HG03196 (cell line): Measurements from ENCODE around the gene USF2.
"Not testable (repeated sequence)": the region's sequence is repeated elsewhere in the genome, so short reads cannot be mapped to it uniquely, and the experiment has no call there.

ENCODE experiments used
- ATAC-seq: cut with Tn5 transposase; IDR thresholded peaks from one replicate; pipeline ENCODE4 v1.9.1; 2021; ENCODE audit not compliant: unreplicated experiment

USF2 gene

DNA sequence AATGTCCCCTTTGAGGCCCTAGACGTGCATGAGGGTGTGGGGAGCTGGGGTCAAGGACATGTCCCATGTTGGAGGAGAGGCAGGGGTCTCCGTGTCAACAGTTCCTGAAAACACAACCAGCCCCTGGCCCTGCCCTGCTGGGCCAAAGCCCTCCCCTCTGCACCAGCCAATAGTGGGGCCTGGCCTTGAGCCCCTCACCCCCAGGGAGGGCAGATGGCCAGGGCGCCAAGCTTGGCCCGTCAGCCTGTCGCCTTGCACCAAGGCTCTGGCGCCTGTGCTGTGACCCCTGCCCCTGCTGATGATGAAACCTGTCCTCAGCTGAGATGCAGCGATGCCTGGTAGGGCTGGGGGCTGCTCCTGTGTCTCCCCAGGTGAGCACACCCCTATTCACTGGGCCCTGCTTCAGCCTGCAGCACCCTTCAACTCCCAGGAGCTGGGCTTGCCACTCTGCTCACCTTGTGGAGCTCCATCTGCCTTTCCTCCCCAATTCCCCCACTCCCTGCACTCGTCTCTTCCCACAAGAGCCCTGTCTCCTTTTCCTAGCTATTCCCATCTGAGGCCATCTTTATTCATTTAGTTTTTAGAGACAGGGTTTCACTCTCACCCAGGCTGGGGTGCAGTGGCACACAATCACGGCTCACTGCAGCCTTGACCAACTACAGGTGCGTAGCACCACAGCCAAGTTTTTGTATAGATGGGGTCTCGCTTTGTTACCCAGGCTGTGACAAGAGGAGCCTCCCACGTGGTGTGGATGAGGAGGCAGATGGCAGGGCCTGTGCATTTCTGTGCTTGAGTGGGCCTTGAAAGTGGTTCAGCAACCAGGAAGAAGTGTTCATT is 11.4 kb downstream of the USF2 start:
- no peak for ATAC-seq

DNA sequence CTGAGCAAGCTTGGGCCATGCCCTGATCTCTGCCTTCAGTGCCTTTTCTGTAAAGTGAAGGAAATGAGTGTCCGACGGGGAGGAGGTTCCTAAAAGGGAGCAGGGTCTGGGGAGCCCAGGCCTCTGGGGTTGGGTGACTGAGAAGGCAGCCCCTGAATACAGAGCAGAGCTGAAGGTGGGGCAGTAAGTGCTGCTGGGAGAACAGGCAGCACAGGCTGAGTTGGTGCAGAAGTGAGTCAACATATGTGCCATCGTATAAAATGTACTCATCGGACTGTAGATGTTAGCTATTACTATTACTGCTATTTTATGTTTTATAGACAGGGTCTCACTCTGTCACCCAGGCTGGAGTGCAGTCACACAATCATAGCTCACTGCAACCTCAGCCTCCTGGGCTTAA is 12.5 kb downstream of the USF2 start:
- no peak for ATAC-seq

DNA sequence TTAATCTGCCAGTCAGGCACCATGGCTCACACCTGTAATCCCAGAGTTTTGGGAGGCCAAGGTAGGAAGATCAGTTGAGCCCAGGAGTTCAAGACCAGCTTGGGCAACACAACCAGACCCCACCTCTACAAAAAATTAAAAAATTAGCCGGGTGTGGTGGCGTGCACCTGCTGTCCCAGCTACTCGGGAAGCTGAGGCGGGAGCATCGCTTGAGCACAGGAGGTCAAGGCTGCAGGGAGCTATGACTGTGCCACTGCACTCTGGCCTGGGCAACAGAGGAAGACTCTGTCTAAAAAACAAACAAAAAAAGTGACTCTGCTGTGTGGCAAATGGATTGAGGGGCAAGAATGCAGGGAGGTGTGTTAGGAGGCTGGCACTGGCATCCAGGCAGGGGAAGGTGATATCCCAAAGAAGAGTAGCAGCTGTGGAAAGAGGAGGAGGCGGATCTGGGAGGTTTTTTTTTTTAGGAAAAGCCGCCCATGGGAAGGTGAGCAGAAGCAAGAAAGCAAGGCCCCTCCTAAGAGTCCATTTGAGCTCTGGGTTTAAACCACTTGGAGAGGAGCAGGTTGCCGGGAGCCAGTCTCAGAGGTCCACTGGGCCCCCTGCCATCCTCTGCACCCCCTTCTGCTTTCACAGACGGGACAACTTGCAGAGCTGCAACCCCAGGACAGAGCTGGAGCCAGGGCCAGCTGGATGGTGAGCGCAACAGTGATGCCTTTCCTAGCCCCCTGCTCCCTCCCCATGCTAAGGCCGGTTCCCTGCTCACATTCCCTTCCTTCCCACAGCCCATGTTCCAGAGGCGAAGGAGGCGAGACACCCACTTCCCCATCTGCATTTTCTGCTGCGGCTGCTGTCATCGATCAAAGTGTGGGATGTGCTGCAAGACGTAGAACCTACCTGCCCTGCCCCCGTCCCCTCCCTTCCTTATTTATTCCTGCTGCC is 15.7 kb downstream of the USF2 start:
- no peak for ATAC-seq

DNA sequence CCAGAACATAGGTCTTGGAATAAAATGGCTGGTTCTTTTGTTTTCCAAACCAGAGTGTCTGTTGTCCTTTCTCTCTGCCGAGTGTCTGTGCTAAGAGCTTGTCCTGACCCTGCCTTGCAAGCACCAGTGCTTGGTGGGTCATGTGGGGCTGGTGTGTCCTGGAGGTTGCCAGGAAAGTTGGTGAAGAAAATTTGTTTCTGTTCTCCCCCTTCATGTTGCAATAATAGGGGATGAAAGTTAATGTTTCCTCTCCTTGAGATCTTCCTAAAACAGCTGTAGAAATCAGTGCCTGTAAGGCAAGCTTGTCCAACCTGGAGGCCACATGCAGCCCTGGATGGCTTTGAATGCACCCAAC is 16.3 kb downstream of the USF2 start:
- no peak for ATAC-seq

DNA sequence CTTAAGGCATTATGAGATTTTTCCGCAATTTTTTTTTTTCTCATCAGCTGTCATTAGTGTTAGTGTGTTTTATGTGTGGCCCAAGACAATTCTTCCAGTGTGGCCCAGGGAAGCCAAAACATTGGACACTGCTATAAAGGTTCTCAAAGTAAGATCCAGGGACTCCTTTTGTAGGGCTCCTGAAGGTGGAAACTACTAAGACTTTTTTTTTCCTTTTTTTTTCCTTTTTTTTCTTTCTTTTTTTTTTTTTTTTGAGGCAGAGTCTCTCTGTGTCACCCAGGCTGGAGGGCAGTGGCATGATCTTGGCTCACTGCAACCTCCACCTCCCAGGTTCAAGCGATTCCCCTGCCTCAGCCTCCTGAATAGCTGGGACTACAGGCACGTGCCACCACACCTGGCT is 16.7 kb downstream of the USF2 start:
- ATAC-seq, result not testable (repeated sequence)

DNA sequence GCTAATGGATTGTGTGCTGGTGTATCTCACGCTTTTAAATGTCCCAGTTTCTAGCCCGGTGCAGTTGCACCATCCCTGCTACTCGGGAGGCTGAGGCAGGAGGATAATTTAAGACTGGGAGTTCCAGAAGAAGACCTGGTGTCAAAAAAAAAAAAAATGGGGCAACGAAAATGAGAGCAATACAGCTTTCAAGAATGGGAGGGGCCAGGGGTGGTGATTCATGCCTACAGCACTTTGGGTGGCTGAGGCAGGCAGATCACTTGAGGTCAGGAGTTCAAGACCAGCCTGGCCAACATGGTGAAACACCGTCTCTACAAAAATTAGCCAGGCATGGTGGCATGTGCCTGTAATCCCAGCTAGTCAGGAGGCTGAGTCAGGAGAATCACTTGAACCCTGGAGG is 17.3 kb downstream of the USF2 start:
- ATAC-seq, result not testable (repeated sequence)

DNA sequence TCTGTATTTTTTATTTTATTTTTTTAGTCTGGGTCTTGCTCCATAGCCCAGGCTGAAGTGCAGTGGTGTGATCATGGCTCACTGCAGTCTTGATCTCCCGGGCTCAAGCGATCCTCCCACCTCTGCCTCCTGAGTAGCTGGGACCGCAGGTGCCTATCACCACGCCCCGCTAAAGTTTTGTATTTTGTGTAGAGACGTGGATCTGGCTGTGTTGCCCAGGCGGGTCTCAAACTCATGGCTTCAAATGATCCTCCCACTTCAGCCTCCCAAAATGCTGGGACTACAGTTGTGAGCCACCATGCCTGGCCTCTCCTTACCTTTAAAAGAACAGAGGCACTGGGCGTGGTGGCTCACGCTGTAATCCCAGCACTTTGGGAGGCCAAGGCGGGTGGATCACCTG is 19.0 kb downstream of the USF2 start:
- ATAC-seq, result no peak

DNA sequence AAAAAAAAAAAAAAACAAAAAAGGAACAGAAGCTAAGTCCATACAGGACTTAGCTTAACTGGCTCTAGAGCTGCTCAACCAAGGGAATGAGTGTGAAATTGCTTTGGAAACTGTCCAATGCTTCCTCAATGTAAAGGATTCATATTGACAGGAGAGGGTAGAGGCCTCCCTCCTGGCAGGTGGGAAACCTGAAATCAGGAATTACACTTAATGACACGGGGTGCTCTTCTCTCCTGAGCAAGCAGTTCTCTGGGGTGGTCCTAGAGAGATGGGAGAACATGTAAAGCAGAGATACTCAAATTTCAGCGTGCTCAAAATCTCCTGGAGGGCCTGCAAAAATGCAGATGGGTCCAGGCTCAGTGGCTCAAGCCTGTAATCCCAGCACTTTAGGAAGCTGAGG is 19.6 kb downstream of the USF2 start:
- ATAC-seq, result no peak

DNA sequence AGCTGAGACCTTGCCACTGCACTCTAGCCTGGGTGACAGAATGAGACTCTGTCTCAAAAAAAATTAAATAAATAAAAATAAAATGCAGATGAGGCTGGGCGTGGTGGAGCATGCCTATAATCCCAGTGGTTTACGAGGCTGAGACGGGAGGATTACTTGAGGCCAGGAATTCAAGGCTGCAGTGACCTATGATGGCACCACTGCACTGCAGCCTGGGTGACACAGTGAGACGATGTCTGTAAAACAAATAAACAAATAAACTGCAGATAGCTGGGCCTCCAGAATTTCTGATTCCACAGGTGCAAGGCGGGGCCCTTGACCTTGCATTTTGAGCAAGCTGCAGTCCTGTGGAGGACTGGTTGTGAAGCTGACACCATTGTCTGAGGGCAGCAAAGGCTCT is 20.1 kb downstream of the USF2 start:
- no peak for ATAC-seq

DNA sequence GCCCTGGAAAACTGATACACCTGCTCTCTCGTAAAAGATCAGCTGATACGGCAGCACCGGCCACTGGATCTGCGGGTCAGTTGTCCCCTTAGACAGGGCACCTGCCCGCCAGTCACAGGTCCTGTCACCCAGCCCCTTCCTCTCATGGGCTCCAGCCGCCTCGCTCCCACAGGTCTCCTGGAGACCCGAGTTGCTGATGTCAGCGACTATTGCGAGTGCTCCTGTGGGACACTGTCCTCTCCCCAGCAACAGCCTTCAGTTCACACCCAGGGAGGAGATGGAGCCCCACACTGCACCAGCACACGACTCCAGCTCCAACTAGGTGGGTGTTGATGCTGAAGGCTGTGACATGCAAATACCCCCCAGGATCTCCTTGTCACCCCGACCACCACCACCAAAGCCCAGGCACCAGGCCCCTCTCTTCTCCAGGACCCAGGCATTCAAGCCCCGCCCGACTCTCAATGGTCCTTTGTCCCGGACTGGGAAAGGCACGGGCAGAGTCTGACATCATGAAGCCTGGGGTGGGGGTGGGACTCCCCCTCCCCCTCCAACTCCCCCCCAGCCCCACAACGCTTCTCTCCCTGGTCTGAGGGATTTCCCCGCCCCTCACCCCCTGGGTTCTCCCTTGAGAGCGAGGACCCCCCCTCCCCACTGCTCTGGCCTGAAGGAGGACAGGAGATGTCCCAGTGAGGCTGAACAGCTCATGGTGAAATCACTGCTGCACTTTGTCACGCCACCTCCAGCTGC is 21.8 kb downstream of the USF2 start:
- ATAC-seq, result no peak

DNA sequence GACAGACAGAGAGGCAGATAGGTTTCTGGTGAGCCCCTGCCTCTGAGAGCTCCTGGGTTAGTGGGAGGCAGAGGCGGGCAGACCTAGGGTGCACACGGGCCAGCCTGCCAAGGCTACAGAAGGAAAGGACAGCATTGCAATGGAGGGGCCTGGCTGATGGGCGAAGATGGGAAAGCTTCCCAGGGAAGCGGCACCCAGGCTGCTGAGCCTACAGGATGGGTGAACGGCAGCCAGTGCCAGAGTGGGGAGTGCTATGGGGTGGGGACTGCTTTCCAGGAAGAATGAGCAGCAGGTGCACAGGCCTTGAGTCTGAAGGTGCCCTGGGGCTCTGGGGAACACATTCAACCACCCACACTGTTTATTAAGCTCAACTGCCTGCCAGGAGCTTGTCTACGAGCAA is 22.5 kb downstream of the USF2 start:
- no peak for ATAC-seq

DNA sequence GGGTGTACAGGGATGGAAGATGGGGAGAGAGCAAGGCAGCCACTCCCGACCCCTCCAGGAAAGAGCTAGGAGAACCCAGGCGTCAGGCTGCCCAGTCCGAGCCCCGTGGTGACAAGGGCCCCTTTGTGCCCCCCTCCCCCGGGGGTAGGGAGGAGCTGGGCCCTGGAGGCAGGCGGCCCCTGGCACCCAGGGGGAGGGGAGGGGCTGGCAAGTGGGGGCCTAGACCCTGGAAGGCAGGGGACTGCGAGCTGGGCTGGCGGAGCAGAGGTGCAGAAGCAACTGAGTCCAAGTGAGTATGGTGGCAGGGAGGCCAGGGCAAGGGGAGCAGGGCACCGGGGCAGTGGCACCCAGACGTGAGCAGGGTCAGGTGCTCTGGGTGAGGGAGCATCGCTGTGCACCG is 23.2 kb downstream of the USF2 start, which contains the start of gene MAG:
TSS of gene MAG (plus strand) at position 246 of the 400 bp plus-strand sequence. CDS start 3,248 bp downstream, outside the sequence.
- no peak for ATAC-seq

DNA sequence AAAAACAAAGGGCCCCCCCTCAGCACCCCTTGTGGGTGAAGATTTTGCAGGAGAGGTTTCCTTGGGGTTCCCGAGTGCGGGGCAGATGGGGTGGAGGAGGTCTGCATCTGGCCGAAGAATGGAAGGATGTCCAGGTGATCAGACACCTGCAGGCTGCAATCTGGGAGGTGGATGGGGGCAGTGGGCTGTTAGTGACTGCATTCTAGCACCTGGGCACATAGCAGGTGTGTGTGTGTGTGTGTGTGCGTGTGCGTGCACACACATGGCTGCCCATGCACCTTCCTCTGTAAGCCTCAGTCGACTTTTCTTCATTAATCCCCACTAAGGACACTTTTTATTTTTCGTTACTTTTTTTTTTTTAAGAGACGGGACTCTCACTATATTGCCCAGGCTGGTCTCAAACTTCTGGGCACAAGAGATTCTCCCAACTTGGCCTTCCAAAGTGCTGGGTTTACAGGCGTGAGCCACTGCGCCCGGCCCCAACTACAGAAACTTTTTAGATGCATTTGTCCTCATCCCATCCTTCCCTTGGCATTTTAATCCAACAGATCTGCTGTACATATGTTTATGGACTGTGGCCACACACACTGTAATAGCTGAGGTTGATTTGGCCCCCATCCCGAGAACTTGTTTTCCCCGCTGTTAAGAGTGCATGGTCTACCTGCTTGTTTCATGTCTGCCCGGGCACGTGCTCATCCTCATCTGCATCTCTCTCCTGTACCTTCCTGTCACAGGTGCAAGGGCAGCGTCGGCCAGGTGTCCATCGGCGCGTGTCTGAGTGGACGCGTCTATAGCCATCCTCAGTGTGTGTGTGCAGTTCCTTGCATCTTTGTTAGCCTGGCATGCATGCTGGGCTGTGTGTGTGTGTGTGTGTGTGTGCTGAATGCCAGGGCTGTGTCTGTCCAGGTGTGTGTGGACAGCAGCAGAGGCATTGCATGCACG is 23.9 kb downstream of the USF2 start:
- ATAC-seq, result no peak

DNA sequence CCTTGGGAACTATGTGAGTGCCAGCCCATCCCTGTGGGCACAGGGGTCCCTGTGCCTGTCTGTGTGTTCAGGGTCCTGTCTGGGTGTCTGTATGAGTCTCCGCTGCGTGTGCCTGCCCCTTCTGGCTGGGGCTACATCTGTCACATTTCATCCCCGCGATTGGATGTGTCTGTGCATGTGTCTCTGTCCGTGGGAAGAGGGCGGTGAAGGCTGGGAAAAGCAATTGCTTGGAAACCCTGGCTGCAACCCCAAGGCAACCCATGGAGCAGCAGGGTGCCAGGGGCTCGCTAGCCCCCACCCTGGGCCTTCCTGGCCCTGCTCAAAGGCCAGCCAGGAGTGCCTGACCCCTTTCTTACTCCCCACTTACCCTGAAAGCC is 24.6 kb downstream of the USF2 start:
- ATAC-seq, result no peak

DNA sequence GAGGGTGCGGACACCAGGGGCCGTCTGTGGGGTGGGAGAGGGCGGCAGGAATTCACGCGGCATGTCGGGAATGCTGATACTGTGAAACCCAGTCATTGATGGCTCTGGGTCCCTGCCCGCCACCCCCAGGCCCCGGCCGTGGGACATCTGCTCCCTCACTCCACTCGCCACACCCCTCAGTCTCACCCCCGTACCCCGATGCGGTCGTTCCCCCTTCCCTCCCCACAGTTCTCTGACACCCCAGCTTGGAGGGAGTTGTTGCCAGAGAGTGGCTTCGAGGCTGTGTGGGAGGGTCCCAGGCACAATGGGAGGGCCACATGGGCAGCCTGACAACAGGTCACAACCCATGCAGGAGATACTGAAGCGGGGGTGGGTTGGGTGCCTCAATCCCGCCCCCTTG is 25.0 kb downstream of the USF2 start:
- ATAC-seq, result no peak

DNA sequence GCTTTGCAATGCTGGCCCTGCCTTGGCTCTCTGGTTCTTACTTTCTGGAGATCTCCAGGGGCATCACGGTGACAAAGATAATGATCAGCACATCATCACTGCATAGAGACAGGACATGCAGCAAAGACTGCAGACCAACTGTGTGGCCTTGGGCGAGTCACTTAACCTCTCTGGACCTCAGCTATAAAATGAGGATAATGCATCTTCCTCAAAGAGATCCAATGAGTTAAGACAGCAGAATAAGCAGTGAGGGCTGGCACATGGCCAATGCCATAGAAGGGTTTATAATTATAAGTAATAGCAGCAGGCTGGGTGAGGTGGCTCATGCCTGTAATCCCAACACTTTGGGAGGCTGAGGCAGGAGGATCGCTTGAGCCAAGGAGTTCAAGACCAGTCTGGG is 25.6 kb downstream of the USF2 start:
- ATAC-seq, result no peak

DNA sequence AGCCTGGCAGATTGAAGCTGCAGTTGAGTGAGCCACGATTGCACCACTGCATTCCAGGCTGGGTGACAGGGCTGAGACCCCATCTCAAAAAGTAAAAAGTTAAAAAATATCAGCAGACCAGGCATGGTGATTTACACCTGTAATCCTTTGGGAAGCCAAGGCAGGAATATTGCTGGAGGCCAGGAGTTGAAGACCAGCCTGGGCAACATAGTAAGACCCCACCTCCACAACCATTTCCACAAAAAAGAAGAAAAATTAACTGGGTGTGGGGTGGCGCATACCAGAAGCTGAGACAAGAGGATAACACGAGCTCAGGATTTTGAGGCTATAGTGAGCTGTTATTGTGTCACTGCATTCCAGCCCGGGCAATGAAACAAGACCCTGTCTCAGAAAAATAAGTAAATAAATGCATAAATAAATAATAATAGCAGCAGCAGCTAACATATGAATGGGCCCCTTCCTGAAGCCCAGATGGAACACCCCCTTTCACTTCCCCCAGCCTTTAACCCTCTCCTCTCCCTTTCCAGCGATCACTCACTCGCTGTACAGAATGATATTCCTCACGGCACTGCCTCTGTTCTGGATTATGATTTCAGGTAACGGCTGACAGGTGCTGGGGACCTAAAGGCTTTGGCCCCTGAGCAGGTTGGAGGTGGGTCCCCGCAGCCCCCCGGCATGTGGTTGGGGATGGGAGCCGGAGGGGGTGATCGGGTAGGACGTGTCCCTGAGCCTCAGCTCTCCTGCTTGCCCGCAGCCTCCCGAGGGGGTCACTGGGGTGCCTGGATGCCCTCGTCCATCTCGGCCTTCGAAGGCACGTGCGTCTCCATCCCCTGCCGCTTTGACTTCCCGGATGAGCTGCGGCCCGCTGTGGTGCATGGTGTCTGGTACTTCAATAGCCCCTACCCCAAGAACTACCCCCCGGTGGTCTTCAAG is 26.4 kb downstream of the USF2 start:
- ATAC-seq, result no peak

DNA sequence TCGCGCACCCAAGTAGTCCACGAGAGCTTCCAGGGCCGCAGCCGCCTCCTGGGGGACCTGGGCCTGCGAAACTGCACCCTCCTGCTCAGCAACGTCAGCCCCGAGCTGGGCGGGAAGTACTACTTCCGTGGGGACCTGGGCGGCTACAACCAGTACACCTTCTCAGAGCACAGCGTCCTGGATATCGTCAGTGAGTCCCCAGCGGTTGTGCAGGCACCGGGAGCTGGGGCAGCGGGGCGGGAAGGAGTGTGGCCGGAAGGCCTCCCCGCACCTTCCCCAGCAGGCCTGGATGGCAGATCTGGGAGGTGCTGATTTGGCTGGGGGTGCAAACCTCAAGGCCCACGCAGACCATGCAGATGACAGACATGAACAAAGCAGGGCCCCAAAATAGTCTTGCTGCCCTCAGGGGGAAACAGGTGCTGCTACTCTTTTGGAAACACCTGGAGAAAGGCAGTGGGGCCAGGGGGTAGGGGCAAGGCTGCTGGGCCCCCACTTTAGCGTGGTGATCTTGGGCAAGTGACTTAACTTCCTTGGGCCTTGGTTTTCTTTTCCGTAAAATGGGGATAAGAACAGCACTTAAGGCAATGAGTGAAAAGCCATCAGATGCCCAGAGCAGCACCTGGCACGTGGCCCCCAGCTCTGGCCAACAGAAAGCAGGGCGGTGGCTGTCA is 27.2 kb downstream of the USF2 start:
- no peak for ATAC-seq
